ENCODE measurements around the gene HSPA6. TPM values are rescaled to one million over a fixed set of nuclear protein-coding genes. Genes with fewer than 3 reads are reported as not detected.
"Not testable (repeated sequence)": the region's sequence is repeated elsewhere in the genome, so short reads cannot be mapped to it uniquely, and the experiment has no call there.

HSPA6 gene
- total RNA-seq, 1 experiment from 2014 or later, result 1.1 TPM

DNA sequence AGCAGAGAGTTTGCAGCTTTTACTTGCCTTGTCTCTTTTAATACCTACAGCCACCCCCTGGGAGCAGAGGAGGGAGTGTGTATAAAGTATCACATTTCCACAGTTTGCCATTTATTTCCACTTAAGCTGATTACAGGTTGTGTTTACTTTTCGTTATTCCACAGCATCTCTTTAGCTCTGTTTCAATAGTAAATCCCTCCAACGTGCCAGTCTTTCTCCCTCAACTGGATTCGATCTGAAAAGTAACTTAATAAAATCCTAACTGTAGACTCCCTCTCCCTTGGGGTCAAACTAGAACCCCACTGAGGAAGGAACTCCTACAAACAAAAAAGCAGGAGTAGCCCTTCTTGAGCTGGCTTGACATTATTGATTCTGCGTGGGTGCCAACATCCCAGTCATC, 22.2 kb upstream of the HSPA6 start:
- in situ Hi-C loops (cut with HindIII; ENCODE audit: low sequenced_read_pairs), result no loop called here
- no peak for DNase-seq (ENCODE audit: low spot score)

DNA sequence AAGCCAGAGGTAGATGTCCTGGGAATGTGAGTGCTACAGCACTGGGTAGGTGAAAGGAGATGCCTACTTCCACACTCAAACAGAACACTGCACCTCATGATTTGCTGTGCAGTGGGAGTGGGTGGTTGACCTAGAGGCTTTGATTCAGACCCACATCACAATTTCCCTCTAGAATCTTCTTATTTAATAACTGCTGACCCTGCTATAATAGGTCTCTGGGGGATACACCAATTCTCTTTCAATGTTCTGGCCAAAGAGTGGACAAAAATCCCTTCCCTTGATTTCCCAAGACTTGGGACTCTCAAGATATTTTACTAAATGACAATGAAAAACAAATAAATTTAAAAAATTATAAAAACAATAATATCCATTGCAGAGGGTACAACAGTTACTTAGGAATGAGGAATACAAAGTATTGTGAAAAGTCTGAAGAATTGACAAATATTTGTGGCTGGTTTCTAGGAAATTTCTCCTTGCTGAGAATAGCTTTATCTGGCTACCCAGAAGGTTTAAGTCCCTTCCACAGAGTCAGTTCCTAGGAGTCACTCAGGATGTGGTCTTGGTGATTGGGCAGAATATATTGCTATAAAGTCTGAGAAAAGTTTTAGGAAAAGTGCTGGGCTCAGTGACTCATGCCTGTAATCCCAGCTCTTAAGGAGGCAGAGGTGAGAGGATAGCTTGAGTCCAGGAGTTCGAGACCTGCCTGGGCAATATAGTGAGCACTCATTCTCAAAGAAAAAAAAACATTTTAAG, 21.5 kb upstream of the HSPA6 start:
- in situ Hi-C loops (cut with HindIII; ENCODE audit: low sequenced_read_pairs), result no loop called here
- DNase-seq (ENCODE audit: low spot score), result no peak

DNA sequence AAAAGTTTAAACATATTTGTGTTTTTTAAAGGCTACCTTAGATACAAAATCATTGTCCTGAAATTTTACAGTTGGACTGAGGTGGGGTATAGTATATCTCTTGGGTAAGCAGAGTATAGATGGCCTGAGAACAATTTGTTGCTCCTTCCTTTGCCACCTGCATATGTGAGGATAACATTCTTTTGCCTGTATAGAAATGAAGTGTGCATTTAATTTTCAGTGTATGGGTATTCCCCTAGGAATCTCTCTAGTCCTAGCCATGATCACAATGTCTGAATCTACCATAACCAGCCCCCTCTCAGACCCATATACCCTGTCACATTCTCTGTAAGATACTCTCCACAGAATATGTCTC, 21.0 kb upstream of the HSPA6 start:
- in situ Hi-C loops (cut with HindIII; ENCODE audit: low sequenced_read_pairs), result no loop called here
- no peak for DNase-seq (ENCODE audit: low spot score)

DNA sequence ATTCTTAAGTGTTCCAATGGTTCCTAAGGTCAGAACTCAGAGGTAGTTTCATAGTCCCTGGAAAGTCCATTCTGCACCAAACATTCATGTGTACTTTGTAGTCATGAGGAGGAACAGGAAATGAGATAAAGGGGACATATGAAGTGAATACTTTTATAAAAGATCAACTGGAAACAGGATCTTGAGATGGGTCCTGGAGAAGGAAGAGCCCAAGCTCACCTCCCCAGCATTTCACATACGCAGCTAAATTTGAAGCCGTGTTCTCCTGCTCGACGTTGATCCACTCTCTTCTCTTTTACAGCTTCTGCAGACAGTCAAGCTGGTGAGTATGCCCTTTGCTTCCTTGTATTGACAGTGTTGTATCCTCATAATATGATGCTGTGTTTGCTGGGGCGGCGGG, 18.7 kb upstream of the HSPA6 start:
- no peak for DNase-seq (ENCODE audit: low spot score)
- in situ Hi-C loops (cut with HindIII; ENCODE audit: low sequenced_read_pairs), result no loop called here

DNA sequence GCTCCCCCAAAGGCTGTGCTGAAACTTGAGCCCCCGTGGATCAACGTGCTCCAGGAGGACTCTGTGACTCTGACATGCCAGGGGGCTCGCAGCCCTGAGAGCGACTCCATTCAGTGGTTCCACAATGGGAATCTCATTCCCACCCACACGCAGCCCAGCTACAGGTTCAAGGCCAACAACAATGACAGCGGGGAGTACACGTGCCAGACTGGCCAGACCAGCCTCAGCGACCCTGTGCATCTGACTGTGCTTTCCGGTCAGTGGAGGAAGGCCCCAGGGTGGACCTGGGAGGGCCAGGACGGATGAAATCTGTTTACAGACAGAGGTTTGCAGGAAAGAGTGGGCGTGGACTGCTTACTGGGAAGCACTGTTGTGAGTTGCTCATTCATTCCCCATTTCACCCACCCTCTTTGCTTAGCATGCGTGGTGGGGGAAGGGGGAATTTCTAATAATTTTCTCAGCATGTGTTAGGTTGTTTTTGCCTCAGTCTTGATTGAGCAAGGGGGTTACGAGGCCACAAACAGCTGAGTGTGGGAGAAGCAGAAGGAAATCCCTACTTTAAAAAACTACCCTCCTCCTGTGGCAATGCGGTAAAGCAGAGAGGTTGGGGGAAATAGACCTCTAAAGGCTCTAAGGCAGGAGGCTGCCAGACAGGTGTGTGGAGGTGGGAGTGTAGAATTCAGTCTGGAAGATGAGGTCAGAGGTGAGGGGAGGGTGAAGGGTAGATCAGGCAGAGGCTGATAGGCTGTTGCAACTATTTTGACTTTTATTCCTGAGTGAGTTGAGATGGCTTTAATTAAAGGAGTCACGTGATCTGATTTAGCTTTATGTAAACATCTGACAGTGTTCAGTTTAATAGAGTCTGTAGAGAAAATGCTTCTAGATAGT, 17.8 kb upstream of the HSPA6 start:
- in situ Hi-C loops (cut with HindIII; ENCODE audit: low sequenced_read_pairs), result no loop called here
- no peak for DNase-seq (ENCODE audit: low spot score)

DNA sequence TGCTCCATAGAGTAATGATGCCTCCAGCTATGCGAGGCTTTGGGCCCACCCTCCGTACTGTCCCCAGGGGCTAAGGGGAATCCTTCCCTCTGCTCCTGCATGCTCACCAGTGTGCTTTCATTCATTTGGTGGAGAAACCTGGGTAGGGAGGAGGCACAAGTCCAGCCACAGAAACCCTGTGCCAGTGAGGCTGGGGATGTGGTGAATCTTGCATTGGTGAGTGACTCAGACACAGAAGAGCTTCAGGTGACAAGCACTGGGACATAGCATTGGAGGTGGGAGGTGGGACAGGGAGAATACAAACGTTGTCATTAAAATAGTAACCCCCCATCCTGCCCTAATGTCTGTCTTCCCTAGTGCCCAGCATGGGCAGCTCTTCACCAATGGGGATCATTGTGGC, 13.9 kb upstream of the HSPA6 start:
- in situ Hi-C loops (cut with HindIII; ENCODE audit: low sequenced_read_pairs), result no loop called here
- DNase-seq (ENCODE audit: low spot score), result no peak

DNA sequence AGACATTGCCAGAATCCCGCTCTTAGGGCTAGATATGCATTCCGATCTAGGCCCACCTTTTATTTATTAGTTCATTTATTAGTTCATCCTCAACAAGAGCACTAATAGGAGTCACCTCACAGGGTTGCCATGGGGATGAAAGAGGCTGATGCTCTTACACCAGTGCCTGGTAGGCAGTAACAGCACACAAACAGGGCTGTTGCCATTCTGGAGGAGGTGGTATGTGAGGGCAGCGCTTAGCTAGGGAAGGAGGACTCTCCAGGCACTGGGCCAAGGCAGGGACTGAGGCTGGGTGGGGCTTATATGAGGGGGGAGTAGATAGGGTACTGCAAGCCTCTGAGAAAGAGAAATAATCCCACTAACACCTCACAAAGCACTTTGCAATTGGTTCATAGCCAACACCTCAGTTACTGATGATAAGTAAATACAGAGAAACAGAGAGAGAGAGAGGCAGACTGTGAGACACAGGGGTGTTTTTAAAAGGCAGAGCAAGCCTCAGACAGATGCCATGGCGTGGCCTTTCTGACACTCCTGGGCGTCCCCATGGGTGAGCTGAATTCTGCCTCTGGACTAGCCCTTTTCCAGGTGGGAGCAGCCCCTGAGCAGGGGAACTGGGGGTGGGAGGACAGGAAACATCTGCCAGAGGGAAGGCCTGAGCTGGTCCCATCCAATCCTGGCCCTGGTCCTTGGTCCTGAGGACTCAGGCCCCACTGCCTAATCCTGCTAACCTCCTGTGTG, 13.2 kb upstream of the HSPA6 start:
- DNase-seq (ENCODE audit: low spot score), result no peak
- in situ Hi-C loops (cut with HindIII; ENCODE audit: low sequenced_read_pairs), result no loop called here

DNA sequence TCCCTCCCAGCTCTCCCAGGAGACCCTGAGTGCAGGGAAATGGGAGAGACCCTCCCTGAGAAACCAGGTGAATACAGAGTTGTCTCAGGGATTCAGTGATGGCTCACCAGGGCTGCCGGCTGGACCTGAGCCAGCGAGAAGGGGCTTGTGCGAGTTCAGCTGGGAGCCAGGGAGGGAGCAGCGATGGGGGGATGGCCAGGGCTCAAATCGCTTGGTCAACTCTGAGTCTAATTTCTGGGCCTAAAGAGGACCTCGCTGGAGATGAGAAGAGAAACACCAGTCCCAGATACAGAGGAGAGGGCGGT, 12.6 kb upstream of the HSPA6 start:
- in situ Hi-C loops (cut with HindIII; ENCODE audit: low sequenced_read_pairs), result no loop called here
- no peak for DNase-seq (ENCODE audit: low spot score)

DNA sequence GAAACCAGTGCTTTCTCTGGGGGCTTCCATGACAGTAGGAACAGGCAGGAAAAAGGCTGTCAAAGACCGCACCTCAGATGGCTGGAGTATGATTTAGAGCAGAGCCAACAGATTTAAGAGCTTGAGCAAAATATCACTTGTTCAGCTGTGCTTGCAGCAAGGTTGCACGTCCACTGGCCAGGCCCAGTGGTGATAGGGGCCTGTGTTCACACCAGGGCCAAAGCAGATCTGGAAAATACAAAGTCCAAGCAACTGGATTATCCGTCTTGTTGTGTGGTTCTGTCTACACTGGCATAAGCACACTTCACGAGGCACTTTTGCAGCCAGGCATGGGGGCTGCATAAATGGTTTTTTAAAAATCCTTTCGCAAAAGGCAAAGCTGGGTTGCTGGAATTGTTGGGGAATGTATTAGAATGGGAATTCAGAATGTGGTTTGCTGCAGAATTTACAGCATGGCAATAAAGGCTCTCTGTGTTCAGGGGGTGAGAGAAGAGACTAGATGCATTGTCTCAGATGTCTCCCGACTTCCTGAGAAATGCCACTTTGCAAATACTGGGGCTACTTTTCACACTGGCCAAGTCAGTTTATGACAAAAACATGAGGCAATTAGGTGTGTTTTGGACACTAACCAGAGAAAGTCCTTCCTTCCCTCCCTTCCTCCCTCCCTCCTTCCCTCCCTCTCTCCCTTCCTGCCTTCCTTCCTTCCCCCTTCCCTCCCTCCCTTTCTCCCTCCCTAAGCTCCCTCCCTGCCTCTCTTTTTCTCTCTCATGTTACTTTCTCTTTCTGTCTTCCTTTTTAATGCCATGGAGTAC, 11.5 kb upstream of the HSPA6 start:
- in situ Hi-C loops (cut with HindIII; ENCODE audit: low sequenced_read_pairs); DNase-seq (ENCODE audit: low spot score): not testable (repeated sequence)

DNA sequence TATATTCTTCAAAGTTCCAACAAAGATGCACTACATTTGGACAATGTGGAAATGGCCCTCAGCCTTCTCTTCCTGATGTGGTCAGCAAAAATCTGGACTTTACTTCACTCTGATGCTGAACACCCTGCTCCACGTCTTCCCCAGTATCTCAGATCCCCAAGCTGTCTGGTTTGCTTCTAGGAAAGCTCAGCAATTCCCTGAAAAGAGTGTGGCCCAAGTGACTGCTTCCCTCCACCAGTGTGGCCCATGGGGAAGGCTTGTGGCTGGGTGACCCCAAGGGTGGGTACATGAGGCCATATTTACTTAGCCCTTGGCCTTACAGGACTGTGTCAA, 10.9 kb upstream of the HSPA6 start:
- DNase-seq (ENCODE audit: low spot score); in situ Hi-C loops (cut with HindIII; ENCODE audit: low sequenced_read_pairs): not testable (repeated sequence)

DNA sequence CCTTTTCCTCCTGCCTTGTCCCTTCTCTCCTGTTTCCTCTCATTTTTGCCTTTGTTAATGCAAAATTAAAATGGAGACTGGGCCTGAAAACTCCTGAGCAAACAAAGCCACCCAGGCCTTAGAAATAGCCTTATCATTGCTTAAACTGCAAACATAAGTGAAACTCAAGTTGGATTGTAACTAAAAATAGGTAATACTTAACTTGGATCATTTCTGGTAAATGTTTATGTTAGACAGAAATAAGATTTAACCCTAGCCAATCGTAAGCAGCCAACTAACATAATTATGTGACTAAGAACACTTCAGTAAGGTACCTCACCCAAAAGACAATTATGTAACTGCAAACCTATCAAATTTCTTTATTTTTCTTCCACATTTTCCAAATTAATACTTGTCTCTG, 10.4 kb upstream of the HSPA6 start:
- DNase-seq (ENCODE audit: low spot score); in situ Hi-C loops (cut with HindIII; ENCODE audit: low sequenced_read_pairs): not testable (repeated sequence)

DNA sequence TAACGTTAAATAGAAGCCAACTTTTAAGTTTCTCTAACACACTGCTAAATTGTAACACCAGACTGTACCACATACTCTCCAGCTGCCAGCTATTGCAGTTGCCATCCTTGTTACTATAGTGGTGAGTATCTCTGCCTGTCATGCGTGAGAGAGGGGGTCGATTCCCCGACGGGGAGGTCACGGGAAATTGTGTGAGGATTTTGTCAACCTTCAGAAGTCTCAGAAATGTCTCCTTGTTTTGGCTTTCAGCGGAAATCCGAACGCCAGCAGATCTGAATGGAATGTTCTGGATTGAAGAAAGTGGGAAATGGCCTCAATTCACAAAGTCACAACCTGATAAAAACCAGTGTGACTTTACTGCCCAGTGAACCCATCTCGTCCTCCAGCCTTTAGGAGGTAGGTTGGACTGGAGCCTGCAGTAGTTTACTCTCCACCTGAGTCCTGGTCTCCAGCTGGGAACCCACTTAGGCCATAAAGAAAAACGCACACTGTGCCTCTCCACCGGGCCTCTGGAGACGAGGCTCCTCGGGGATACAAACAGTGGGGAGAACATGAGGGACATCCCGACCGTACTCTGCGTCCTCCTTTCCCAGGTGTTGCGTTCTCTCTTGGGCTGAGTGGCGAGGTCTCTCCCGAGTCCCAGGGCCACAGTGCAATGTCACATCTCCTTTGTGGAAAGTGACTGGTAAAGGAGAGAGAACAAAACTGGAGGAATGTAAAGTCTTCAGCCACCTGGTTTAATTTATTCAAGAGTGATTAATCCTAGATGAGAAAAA, 1.1 kb upstream of the HSPA6 start:
- DNase-seq (ENCODE audit: low spot score); in situ Hi-C loops (cut with HindIII; ENCODE audit: low sequenced_read_pairs): not testable (repeated sequence)

DNA sequence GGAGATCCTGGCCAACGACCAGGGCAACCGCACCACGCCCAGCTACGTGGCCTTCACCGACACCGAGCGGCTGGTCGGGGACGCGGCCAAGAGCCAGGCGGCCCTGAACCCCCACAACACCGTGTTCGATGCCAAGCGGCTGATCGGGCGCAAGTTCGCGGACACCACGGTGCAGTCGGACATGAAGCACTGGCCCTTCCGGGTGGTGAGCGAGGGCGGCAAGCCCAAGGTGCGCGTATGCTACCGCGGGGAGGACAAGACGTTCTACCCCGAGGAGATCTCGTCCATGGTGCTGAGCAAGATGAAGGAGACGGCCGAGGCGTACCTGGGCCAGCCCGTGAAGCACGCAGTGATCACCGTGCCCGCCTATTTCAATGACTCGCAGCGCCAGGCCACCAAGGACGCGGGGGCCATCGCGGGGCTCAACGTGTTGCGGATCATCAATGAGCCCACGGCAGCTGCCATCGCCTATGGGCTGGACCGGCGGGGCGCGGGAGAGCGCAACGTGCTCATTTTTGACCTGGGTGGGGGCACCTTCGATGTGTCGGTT, 477 bp downstream of the HSPA6 start:
- in situ Hi-C loops (cut with HindIII; ENCODE audit: low sequenced_read_pairs); DNase-seq (ENCODE audit: low spot score): not testable (repeated sequence)

DNA sequence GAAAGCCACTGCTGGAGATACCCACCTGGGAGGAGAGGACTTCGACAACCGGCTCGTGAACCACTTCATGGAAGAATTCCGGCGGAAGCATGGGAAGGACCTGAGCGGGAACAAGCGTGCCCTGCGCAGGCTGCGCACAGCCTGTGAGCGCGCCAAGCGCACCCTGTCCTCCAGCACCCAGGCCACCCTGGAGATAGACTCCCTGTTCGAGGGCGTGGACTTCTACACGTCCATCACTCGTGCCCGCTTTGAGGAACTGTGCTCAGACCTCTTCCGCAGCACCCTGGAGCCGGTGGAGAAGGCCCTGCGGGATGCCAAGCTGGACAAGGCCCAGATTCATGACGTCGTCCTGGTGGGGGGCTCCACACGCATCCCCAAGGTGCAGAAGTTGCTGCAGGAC, 981 bp downstream of the HSPA6 start:
- in situ Hi-C loops (cut with HindIII; ENCODE audit: low sequenced_read_pairs); DNase-seq (ENCODE audit: low spot score): not testable (repeated sequence)

DNA sequence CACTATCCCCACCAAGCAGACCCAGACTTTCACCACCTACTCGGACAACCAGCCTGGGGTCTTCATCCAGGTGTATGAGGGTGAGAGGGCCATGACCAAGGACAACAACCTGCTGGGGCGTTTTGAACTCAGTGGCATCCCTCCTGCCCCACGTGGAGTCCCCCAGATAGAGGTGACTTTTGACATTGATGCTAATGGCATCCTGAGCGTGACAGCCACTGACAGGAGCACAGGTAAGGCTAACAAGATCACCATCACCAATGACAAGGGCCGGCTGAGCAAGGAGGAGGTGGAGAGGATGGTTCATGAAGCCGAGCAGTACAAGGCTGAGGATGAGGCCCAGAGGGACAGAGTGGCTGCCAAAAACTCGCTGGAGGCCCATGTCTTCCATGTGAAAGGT, 1.6 kb downstream of the HSPA6 start:
- in situ Hi-C loops (cut with HindIII; ENCODE audit: low sequenced_read_pairs); DNase-seq (ENCODE audit: low spot score): not testable (repeated sequence)

DNA sequence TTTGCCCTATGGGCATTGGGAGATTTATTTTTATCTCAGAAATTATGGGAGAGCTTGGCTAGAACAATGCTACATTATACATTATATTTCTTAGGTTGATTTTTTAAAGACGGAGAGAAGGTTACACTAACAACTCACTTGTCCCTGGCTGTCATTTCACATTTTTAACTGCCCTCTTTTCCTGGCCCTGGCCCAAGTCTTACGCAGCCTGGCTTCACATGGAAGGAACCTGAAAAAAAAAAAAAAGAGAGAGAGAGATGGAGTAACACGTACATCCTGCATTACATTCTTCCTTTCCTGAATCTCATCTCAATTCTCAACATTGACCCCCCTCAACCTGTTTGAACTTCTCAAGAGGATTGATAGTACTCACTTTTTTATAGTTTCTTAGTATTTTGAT, 4.2 kb downstream of the HSPA6 start:
- in situ Hi-C loops (cut with HindIII; ENCODE audit: low sequenced_read_pairs), result not testable (repeated sequence)
- DNase-seq (ENCODE audit: low spot score), result peak; percentile 30

DNA sequence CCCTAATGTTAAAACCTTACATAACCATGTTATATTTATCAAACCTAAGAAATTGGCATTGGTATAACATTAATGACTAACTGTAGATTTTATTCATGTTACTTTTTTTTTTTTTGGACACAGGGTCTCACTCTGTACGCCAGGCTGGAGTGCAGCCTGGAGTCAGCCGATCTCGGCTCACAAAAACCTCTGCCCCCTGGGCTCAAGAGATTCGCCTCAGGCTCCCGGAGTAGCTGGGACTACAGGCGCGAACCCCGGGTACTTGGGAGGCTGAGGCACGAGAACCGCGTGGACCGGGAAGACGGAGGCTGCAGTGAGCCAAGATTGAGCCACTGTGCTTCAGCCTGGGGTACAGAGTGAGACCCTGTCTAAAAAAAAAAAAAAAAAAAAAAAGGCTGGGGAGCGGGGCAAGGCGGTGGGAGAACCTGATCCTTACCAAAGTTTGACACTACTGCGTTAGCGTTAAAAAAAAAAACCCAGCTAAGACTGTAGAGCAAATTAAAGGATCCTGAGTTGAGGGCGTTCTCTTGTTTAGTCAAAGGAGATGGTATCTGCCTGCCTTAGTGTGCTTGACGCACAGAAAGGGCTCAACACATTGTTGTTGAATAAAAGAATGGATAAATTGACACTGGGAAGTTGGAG, 5.2 kb downstream of the HSPA6 start:
- in situ Hi-C loops (cut with HindIII; ENCODE audit: low sequenced_read_pairs); DNase-seq (ENCODE audit: low spot score): not testable (repeated sequence)

DNA sequence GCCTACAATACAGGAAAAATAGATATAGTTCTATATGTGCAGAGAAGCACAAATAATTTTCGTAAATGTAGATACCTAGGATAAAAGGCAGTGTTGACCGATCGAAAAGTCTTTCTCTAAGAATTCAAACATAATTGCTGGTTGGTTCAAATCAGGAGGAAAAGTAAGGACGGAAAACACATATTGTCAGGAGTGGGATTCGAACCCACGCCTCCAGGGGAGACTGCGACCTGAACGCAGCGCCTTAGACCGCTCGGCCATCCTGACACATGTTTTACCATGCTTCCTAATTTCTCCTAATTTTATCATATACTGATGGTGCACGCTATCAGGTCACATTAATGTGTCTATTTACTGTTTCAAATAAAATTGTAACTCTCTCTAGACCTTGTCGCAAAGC, 5.8 kb downstream of the HSPA6 start:
- in situ Hi-C loops (cut with HindIII; ENCODE audit: low sequenced_read_pairs), result not testable (repeated sequence)
- DNase-seq (ENCODE audit: low spot score), result peak; percentile 81

Measured in G401 (cell line).